Endothelial cell of umbilical vein (primary cell): ENCODE measurements around the gene SFTPA1. TPM values are rescaled to one million over a fixed set of nuclear protein-coding genes. Genes with fewer than 3 reads are reported as not detected.

Experiments
- BruUV-seq: library from RNA; stranded (reverse); fragments of 400-500 nt; replicated peaks from 2 replicates; lab custom pipeline; 2021; lab: Mats Ljungman, UMichigan
- CTCF ChIA-PET: fragments of 300-600, 350-600 bp; sonication (Branson Sonifier 250); formaldehyde crosslinking; loops from one replicate; lab custom pipeline; 2021; ENCODE audit warnings: antibody characterized with exemption, inconsistent platforms; lab: Charles Lee
- POLR2A ChIA-PET: fragments of 300-600, 350-600 bp; sonication (Branson Sonifier 250); formaldehyde crosslinking; loops from one replicate; lab custom pipeline; 2021; ENCODE audit warnings: antibody characterized with exemption, inconsistent platforms; lab: Charles Lee
- DNase-seq: peaks from one replicate; pipeline ENCODE4 v3.0.0-alpha.2; 2011; ENCODE audit warnings: low read depth, low spot score
- FAIRE-seq: peaks from 2 replicates; lab custom pipeline; 2011; peaks lifted over from hg19 to GRCh38; lab: Jason Lieb, UNC
- H2AFZ ChIP-seq: 2 replicates; pipeline ENCODE4 v1.6.0; 2012; ENCODE audit warnings: low read depth, low read length, control low read depth, inconsistent platforms
- H3K27ac ChIP-seq: 2 replicates; pipeline ENCODE4 v1.5.1; 2011; ENCODE audit warnings: low read depth, mild to moderate bottlenecking, control low read depth, low read length, moderate library complexity; ENCODE audit not compliant: insufficient read depth
- H3K27me3 ChIP-seq, 2 experiments: 2 replicates each; pipeline versions ENCODE4 v1.6.0 to v1.6.1; 2011; ENCODE audit warnings: low read length in 2 of 2, mixed read lengths in 1 of 2; ENCODE audit not compliant: control insufficient read depth in 2 of 2, insufficient read depth in 2 of 2
- H3K36me3 ChIP-seq, 2 experiments: 2 replicates in 1 of 2; 3 replicates in 1 of 2; pipeline ENCODE4 v1.5.1; 2011; ENCODE audit warnings: low read length in 2 of 2, mild to moderate bottlenecking in 1 of 2, moderate library complexity in 1 of 2; ENCODE audit not compliant: control insufficient read depth in 2 of 2, insufficient read depth in 2 of 2; ENCODE audit errors: extremely low read depth in 1 of 2
- H3K4me1 ChIP-seq: 3 replicates; pipeline ENCODE4 v1.5.1; 2011; ENCODE audit warnings: mild to moderate bottlenecking, low read length; ENCODE audit not compliant: control insufficient read depth, insufficient read depth; ENCODE audit errors: extremely low read depth
- H3K4me2 ChIP-seq: 2 replicates; pipeline ENCODE4 v1.6.1; 2011; ENCODE audit warnings: low read length, control low read depth, mixed read lengths; ENCODE audit not compliant: insufficient read depth
- H3K4me3 ChIP-seq, 3 experiments: fragments of 200-600 bp in 1 of 3; sonication (generic), shearing (Covaris generic) in 1 of 3; replicated peaks in 1 of 3; 2 replicates each; pipeline ENCODE4 v1.5.1; 2011 to 2016; ENCODE audit warnings: control low read depth in 3 of 3, low read length in 3 of 3, mild to moderate bottlenecking in 2 of 3, inconsistent platforms in 1 of 3, low read depth in 1 of 3, moderate library complexity in 1 of 3; ENCODE audit not compliant: insufficient read depth in 1 of 3
- H3K79me2 ChIP-seq: 2 replicates; pipeline ENCODE4 v1.6.0; 2012; ENCODE audit warnings: low read length, inconsistent platforms; ENCODE audit not compliant: control insufficient read depth, insufficient read depth
- H3K9ac ChIP-seq: replicated peaks from 2 replicates; pipeline ENCODE3; 2011; ENCODE audit warnings: low read length, control low read depth; ENCODE audit not compliant: insufficient read depth; ENCODE audit errors: extremely low read depth
- H3K9me1 ChIP-seq: replicated peaks from 3 replicates; pipeline ENCODE4 v1.6.0; 2011; ENCODE audit warnings: mild to moderate bottlenecking, low read length; ENCODE audit not compliant: control insufficient read depth, insufficient read depth; ENCODE audit errors: extremely low read depth
- H3K9me3 ChIP-seq: replicated peaks from 2 replicates; pipeline ENCODE4 v1.5.1; 2012; ENCODE audit warnings: low read length, inconsistent platforms; ENCODE audit not compliant: control insufficient read depth, insufficient read depth
- H4K20me1 ChIP-seq: replicated peaks from 2 replicates; pipeline ENCODE3; 2011; ENCODE audit warnings: mild to moderate bottlenecking, low read length; ENCODE audit not compliant: control insufficient read depth, insufficient read depth; ENCODE audit errors: extremely low read depth
- EZH2 ChIP-seq: IDR thresholded peaks from 2 replicates; pipeline ENCODE4 v1.6.1; 2012; ENCODE audit warnings: borderline replicate concordance, low read depth, mild to moderate bottlenecking, moderate library complexity, low read length, inconsistent platforms; ENCODE audit not compliant: severe bottlenecking
- FOS ChIP-seq: IDR thresholded peaks from 2 replicates; pipeline ENCODE4 v1.6.1; 2011; ENCODE audit warnings: mild to moderate bottlenecking, low read length, moderate library complexity, borderline replicate concordance; ENCODE audit not compliant: insufficient read depth
- GATA2 ChIP-seq: IDR thresholded peaks from 2 replicates; pipeline ENCODE4 v1.7.0; 2011; ENCODE audit warnings: low read depth, mild to moderate bottlenecking, moderate library complexity, mixed read lengths, low read length; ENCODE audit not compliant: insufficient read length, insufficient read depth
- JUN ChIP-seq: IDR thresholded peaks from 2 replicates; pipeline ENCODE4 v1.6.1; 2011; ENCODE audit warnings: borderline replicate concordance, low read depth; ENCODE audit not compliant: insufficient read length, insufficient read depth
- MYC ChIP-seq: IDR thresholded peaks from one replicate; pipeline ENCODE4 v1.6.1; 2011; ENCODE audit warnings: mild to moderate bottlenecking, low read depth, low read length
- POLR2A ChIP-seq: IDR thresholded peaks from 2 replicates; pipeline ENCODE4 v1.6.1; 2012; ENCODE audit warnings: low read depth, mild to moderate bottlenecking, control low read depth, low read length
- POLR2AphosphoS5 ChIP-seq: IDR thresholded peaks from 2 replicates; pipeline ENCODE4 v1.6.1; 2012; ENCODE audit warnings: low read depth, mild to moderate bottlenecking, control low read depth, low read length, moderate library complexity; ENCODE audit not compliant: insufficient read depth
- dilution Hi-C: fragments of 300-500 bp; cut with MboI; formaldehyde crosslinking; loops from one replicate; pipeline ENCODE4 v1.15.0; 2019; ENCODE audit warnings: low sequenced_read_pairs; ENCODE audit not compliant: extremely low pct_ligation_motif_present
- intact Hi-C: fragments of 100-400 bp; cut with micrococcal nuclease; formaldehyde crosslinking; loops from one replicate; pipeline ENCODE4 v1.10.0; 2022
- polyA plus RNA-seq, 4 experiments: library from polyadenylated mRNA; depleted of rRNA in 3 of 4; stranded (reverse) in 3 of 4; unstranded in 1 of 4; fragments of >200 nt; gene quantifications; 2 replicates each; pipeline versions ENCODE4 v1.2.1 to v1.2.3, GENCODE V29; 2011 to 2012; ENCODE audit warnings: missing spikeins in 1 of 4
- total RNA-seq: library from RNA; stranded (reverse); gene quantifications from 2 replicates; pipeline ENCODE4 v1.2.3, GENCODE V29; 2021
- TF ChIP-seq, protein P1 (sequence below): IDR thresholded peaks from 2 replicates; pipeline ENCODE4 v1.6.1; 2011; ENCODE audit not compliant: insufficient read depth, insufficient read length
- TF ChIP-seq, protein P2 (sequence below), 2 donors: IDR thresholded peaks; 1 replicate in 1 of 2; 2 replicates in 1 of 2; pipeline ENCODE4 v1.5.1; 2011; ENCODE audit warnings: low read length in 2 of 2, mild to moderate bottlenecking in 2 of 2, moderate library complexity in 2 of 2, control low read depth in 1 of 2, inconsistent platforms in 1 of 2, low read depth in 1 of 2; ENCODE audit not compliant: insufficient read depth in 1 of 2; ENCODE audit errors: extremely low read depth in 1 of 2

SFTPA1 gene
- total and polyA plus RNA-seq, 2 donors (not counting 3 experiments of a cell fraction or from before 2014, with no cell fraction given): not detected

DNA sequence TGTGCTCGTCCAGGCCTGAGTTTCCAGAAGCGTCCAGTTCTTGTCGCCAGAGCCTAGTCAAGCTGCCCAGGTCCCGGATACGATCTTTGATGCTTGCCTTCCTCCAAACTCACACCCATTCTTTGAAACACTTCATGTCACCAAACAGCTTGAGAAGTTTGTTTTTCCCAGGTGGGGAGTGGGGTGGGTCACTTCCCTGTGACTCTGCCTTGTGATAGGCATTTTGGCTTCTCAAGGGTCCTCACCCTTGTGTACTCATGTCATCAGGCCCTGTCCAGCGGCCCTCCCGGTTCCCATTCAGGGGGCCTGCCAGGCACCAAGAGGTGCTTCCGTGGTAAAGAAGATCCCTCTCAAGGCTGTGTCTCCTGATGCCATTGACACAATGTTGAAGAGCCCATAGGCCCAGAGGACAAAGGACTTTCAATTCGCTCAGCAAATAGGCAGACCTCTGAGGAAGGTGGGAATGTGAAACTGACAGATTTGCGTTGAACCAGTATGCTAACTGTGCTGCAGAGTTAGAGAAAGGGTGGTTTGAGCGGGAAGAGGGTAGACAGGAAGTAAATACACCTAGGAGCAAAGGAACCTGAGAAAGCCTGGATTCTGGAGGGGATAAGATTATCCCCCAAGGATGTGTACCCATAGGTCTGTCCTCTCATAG, 24.7 kb upstream of the SFTPA1 start:
- BruUV-seq: no TSS peak
- Histone ChIP-seq H3K4me1 (no peaks in the 10 kb centered on the region), H3K9me1 (no peaks in the 10 kb centered on the region), H3K4me2 (no peak overlapping the region), H3K27ac (no peak overlapping the region), H3K9ac (no peak overlapping the region), H3K27me3 (peaks cover 0 to 3% of the 10 kb centered on the region in 2 experiments), H4K20me1 (no peaks in the 10 kb centered on the region), H3K9me3 (no peaks in the 10 kb centered on the region), H3K36me3 (no peaks in the 10 kb centered on the region), H3K4me3 (no peak overlapping the region), H2AFZ (no peak overlapping the region), H3K79me2 (no peaks in the 10 kb centered on the region)
- TF ChIP-seq EZH2 (no peak), POLR2AphosphoS5 (no peak), POLR2A (no peak), FOS (no peak), JUN (no peak), MYC (no peak), GATA2 (no peak)
- TF ChIP-seq, protein P1, sequence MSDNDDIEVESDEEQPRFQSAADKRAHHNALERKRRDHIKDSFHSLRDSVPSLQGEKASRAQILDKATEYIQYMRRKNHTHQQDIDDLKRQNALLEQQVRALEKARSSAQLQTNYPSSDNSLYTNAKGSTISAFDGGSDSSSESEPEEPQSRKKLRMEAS: no peak
- TF ChIP-seq, protein P2, sequence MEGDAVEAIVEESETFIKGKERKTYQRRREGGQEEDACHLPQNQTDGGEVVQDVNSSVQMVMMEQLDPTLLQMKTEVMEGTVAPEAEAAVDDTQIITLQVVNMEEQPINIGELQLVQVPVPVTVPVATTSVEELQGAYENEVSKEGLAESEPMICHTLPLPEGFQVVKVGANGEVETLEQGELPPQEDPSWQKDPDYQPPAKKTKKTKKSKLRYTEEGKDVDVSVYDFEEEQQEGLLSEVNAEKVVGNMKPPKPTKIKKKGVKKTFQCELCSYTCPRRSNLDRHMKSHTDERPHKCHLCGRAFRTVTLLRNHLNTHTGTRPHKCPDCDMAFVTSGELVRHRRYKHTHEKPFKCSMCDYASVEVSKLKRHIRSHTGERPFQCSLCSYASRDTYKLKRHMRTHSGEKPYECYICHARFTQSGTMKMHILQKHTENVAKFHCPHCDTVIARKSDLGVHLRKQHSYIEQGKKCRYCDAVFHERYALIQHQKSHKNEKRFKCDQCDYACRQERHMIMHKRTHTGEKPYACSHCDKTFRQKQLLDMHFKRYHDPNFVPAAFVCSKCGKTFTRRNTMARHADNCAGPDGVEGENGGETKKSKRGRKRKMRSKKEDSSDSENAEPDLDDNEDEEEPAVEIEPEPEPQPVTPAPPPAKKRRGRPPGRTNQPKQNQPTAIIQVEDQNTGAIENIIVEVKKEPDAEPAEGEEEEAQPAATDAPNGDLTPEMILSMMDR (IDR thresholded peaks at IDR 0.05; ENCODE audit: extremely low read depth in 1 of 2, insufficient read depth in 1 of 2, low read depth in 1 of 2, low read length in 2 of 2): no peak
- FAIRE-seq (no peak), DNase-seq (no peak)
- dilution Hi-C loops (no loop called here), intact Hi-C loops (no loop called here)
- POLR2A ChIA-PET: no interaction called here
- CTCF ChIA-PET: no interaction called here
